GM21723 (cell line): ENCODE measurements around the gene SUMO1.
"Not testable (repeated sequence)": the region's sequence is repeated elsewhere in the genome, so short reads cannot be mapped to it uniquely, and the experiment has no call there.

Experiments
- ATAC-seq: cut with Tn5 transposase; IDR thresholded peaks from one replicate; pipeline ENCODE4 v1.9.1; 2021; ENCODE audit warnings: mild to moderate bottlenecking, moderate library complexity; ENCODE audit not compliant: unreplicated experiment

The SUMO1 gene

DNA sequence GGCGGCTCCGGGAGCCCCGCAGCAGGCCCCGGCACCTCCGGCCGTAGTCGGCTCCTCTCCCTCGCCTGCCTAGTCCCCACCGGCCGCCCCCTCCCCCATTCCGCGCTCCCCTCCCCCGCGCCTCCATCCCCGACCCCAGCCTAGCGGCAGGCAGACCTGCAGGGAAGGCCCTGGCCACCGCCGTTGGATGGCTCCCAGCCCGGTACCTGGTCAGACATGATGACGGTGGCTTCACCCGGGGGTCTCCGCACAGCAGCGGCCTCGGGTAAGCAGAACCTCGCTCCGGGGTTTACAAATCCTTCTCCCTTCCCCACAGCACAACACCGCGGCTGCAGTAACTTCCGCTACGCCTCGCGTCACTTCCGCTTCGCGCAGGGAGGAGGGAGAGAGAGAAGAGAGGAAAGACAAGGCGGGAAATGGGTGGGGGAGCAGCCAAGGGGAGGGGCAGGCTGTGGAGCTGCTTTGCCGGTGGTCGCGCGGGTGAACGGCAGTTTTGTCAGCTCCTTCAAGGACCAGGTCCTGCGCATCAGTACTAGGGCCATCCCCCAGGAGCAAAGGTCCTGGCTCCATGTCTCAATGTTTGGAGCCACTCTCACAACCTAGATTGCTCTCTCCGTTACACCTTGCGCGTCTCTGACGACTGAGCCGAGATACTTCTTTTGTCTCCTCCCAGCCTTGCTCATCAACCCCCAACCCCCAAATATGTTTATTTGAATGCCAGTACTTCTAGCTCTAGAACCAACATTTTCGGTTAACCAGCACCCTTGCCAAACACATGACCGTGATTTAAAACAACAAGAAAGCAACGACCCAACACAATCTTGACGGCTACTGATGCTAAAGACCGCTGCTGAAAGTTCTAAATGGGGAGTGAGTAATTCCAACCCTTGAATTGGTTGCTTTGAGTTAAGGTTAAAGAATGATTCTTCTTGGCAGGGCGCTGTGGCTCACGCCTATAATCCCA, at the start of gene SUMO1:
Gene SUMO1 (minus strand): TSS at position 364 of the 964 bp plus-strand sequence. CDS start 146 bp downstream, at position 218.
- peak; percentile 96 for ATAC-seq

DNA sequence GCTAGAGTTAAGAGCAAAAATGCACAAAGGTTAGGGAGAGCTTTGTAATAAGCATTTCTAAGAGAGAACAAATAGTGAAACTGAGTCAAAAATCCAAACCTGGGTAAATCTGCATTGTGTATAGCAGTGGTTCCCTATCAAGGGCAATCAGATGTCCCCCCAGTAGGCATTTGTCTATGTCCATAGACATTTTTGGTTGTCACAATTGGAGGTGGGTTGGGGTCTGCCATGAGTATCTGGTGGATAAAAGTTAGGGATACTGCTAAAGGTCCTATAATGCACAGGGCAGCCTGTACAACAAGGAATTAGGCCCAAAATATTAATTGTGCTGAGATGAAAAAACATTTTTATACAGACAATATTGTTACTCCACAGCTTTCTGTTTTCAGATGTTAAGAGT, 48.2 kb upstream of the SUMO1 start:
- no peak for ATAC-seq

DNA sequence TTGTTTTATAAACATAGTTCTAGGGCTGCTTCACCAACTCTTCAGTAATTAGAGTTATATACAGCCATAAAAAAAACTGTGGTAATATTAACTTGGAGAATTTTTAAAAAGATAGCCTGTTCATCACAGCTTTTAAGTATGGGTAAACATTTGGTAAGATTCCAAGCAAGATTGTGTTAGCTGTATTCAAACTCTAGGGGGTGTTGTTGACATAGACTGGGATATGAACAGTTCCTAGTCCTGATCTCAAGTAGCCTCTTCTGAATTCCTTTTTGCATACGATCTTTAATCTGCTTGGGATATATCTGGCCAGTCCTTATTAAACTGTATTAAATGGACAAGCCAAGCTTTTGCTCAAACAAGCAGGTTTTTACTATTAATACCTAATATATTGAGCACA, 40.5 kb upstream of the SUMO1 start:
- ATAC-seq = no peak

- ATAC-seq = peak; percentile 51
These were observed 39.8 kb upstream of the SUMO1 start for GRCh38 chr2:202278036-202278760.

DNA sequence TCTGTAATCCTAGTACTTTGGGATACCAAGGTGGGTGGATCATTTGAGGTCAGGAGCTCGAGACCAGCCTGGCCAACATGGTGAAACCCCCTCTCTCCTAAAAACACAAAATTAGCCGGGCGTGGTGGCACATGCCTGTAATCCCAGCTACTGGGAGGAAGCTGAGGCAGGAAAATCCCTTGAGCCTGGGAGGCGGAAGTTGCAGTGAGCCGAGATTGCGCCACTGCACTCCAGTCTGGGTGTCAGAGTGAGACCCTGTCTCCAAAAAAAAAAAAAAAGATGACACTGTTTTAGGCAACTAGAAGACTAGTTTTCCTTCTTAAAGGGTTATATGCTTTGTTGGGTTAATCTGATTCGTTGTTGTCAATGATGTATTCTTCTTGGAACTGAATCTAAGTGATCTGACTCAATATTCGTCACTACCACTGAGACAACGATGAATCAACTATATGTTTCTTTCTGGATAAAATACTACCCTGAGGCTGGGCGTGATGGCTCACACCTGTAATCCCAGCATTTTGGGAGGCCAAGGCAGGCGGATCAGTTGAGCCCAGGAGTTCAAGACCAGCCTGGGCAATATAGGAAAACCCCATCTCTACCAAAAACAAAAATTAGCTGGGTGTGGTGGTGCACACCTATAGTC, 37.8 kb upstream of the SUMO1 start:
- not testable (repeated sequence) for ATAC-seq

GRCh38 chr2:202270487-202270886, 32.1 kb upstream of the SUMO1 start:
- ATAC-seq = no peak

GRCh38 chr2:202269585-202269984, 31.2 kb upstream of the SUMO1 start:
- ATAC-seq = no peak

- ATAC-seq = no peak
These were observed 29.1 kb upstream of the SUMO1 start for GRCh38 chr2:202267495-202267894.

DNA sequence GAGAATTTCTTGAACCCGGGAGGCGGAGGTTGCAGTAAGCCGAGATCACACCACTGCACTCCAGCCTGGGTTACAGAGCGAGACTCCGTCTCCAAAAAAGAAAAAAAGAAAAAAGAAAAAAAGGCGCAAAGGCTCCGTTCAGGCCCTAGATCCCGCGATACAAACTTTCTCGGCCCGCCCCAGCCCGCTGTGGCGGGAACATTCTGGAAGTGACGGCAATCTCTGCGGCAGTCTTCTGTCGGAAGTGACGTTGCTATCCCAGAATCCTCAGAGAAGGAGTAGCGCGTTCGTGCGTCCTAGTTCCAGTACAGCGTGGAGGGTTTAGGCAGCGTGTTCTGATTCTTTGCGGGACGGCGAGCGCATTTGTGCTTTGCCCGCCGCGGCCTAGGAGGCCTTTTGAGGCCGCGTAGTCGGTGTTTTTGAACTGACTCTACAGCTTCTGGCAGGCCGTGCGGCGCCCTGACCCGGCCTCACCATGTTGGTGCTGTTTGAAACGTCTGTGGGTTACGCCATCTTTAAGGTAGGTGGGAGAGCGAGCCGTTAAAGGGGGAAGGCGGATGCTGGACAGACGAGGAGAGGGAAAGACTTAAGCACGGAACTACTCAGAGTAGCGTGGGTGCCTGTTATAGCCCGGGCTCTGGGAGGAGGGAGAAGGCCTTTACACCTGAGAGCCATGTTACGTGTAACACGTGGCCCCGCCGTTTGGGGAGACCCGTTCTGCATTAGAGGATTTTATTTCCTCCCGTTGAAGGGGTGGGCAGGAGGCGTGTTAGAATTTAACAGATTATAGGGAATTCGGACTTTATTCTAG, 27.3 kb upstream of the SUMO1 start, which contains the start of gene NOP58:
Gene NOP58 (plus strand): TSS at position 297 of the 811 bp plus-strand sequence. CDS start 179 bp downstream, at position 476.
- peak; percentile 85 for ATAC-seq

DNA sequence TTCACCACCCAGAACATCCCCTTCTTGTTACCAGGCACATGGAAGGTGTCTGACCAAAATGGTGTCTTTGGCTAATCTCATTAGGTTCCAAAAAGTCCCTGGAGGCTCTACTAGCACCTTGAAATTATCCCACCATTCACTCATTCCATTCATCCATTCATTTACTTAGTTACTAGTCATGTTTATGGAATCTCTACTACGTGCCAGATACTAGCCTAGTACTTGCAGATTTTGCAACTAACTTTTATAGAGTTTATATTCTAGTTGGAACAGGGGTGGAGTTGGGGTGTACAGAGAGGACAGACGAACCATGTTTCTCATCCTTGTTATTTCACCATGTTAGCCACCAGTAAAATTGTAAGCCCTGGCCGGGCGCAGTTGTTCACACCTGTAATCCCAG, 23.1 kb upstream of the SUMO1 start:
- no peak for ATAC-seq

DNA sequence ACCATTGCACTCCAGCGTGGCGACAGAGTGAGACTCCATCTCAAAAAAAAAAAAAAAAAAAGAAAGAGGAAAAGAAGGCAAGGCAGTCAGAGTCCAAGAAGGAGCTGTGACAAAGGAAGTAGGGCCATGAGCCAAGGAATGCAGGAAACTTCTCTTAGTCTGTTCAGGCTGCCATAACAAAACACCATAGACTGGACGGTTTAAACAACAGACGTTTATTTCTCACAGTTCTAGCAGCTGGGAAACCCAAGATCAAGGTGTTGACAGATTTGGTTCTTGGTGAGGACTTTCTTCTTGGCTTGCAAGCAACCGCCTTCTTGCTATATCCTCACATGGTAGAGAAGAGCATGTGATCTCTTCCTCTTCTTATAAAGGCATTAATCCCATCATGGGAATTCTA, 13.1 kb upstream of the SUMO1 start:
- no peak for ATAC-seq

DNA sequence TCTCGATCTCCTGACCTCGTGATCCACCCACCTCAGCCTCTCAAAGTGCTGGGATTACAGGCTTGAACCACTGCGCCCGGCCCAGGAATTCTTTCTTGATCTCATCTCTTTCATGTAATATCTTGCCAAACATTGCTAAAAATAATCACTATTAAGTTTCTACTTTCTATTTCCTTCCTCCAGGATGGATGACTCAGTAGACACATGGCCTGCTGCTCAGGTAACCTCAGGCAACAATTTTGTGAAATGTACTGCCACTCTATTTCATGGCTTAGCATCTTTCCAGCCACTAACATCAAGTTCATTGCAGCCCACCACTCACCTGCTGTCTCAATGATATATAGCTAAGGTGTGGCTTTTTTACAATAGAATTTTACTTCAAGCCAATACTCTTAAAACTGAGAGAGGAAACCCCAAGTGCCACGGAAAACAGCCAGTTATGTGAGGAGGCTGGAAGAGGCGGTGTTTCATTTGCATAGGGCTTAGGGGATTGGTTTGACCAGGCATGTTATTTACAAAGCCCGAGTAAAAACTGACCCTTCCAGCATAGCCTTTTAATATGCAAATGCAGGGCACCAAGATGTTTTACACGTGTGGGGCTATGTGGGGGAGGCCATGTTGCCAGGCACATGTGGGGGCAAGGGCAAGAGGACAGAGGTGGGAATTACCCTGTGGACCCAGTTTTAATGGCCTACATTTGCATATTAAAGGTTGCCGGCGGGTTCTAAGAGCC, 11.3 kb upstream of the SUMO1 start:
- ATAC-seq = no peak

DNA sequence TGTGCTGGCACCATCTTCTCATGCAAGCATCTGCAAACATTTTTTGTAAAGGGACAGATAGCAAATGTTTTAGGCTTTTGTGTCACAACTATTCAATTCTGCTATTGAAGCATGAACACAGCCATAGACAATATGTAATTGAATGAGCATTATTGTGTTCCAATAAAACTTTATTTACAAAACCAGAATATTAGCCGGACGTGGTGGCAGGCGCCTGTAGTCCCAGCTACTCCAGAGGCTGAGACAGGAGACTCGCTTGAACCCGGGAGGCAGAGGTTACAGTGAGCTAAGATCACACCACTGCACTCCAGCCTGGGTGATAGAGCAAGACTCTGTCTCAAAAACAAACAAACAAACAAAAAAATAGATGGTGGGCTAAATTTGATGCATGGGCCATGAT, 9.3 kb upstream of the SUMO1 start:
- ATAC-seq = not testable (repeated sequence)

DNA sequence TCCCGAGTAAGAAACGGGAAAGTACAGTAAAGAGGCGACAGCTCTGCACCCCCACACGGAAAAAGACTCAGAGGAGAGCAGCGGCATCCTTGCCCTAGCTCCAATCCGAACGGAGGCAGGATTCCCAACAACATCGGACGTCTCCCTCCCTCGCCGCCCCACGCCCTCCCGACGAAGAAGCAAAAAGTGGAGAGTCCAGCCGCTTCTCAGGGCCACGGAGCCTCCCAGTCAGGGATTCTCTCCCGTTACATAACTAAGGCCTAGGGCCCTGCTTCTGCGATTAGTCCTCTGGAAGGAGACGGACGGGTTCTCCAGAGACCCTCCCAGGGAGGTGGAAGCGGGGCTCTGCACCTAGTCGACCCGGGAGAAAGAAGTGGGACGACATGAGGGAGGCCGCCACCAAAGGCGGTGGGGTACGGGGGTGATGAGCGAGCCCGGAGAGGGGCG, 587 bp downstream of the SUMO1 start:
- peak; percentile 45 for ATAC-seq

DNA sequence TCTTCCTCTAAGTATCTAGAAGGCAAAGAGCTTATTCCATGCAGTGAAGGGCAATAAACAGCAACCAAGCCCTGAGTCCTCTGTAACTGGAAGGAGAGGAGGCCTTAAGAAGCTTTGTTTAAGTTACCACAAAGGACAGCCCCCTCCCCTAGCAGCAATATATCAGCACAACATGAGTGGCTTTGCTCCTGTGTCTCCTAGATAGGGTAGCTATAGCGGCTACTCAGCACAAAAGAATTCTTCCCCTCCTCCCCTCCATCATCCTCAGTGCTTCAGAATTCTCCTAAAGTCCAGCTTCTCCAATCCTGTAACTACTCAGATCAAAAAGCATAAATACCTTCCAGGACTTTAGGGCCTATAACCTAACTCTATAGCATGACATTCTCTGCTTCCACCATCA, 16.5 kb downstream of the SUMO1 start:
- no peak for ATAC-seq

DNA sequence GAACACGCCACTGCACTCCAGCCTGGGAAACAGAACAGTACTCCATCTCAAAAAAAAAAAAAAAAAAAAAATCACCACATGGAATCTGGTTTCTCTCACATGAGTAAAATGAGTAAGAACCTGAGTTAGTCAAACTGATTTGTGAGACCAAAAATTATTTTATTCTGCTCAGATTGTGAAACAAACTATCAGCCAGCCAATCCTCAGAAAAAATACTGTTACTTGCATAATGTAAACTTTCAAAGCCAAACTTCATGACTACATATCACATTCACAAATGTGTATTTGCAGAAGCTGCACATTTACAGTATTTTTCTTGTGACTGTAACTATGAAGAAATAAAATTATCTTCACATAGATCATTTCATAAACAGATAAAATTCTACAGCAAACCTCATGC, 23.2 kb downstream of the SUMO1 start:
- no peak for ATAC-seq

DNA sequence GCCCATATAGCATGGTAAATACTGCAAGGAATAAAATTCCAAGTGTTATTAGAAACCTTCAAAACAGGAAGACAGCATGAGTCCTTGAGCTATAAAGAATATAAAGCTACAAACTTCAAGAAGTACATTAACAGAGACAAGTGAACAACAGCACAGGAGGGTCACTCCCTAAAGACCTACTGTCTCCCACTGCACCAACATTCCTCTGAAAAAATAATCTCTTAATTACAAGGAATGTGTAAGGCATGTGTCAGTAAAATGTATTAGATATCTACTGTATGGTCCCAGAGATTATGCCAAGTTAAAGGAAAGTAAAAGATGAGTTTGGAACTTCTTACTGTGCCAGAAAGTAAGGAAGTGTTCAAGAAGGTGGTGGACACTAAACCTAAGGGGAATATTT, 29.9 kb downstream of the SUMO1 start:
- ATAC-seq = no peak

- ATAC-seq = no peak
These were observed 33.5 kb downstream of the SUMO1 start for GRCh38 chr2:202204855-202205254.

GRCh38 chr2:202203348-202203747, 35.0 kb downstream of the SUMO1 start:
- ATAC-seq = no peak
